Panc1 (cell line): Measurements from ENCODE around the gene SCAMP4. TPM values are rescaled to one million over a fixed set of nuclear protein-coding genes. Genes with fewer than 3 reads are reported as not detected.

ENCODE experiments used
- ATAC-seq: fragments of 200-7000 bp; cut with Tn5 transposase; 2 replicates; pipeline ENCODE4 v1.9.1; 2020; ENCODE audit warnings: mild to moderate bottlenecking, moderate library complexity
- BruUV-seq: library from RNA; stranded (reverse); fragments of 400-500 nt; replicated peaks from 2 replicates; lab custom pipeline; 2021; lab: Mats Ljungman, UMichigan
- CTCF ChIA-PET: fragments of 300-600 bp; sonication (Branson Sonifier 250); formaldehyde crosslinking; loops from one replicate; lab custom pipeline; 2022; ENCODE audit warnings: antibody characterized with exemption; lab: Charles Lee
- POLR2A ChIA-PET: fragments of 300-600 bp; sonication (Branson Sonifier 250); formaldehyde crosslinking; loops from one replicate; lab custom pipeline; 2022; ENCODE audit warnings: antibody characterized with exemption; lab: Charles Lee
- DNase-seq: peaks from one replicate; pipeline ENCODE4 v3.0.0-alpha.2; 2010; ENCODE audit warnings: low read depth, low spot score
- H3K27ac ChIP-seq: 2 replicates; pipeline ENCODE4 v1.5.1; 2011; ENCODE audit warnings: mild to moderate bottlenecking, low read length, inconsistent platforms
- H3K27me3 ChIP-seq: fragments of 200-500 bp; sonication (Bioruptor generic); 2 replicates; pipeline ENCODE4 v1.6.0; 2014; ENCODE audit warnings: low read length, inconsistent platforms; ENCODE audit not compliant: control insufficient read depth, insufficient read depth
- H3K36me3 ChIP-seq: fragments of 200-500 bp; sonication (Bioruptor generic); 2 replicates; pipeline ENCODE4 v1.5.1; 2014; ENCODE audit warnings: inconsistent platforms, mild to moderate bottlenecking, low read length, moderate library complexity; ENCODE audit not compliant: control insufficient read depth, insufficient read depth
- H3K4me1 ChIP-seq: 2 replicates; pipeline ENCODE4 v1.5.1; 2011; ENCODE audit warnings: inconsistent platforms, mild to moderate bottlenecking, low read length, moderate library complexity; ENCODE audit not compliant: control insufficient read depth, insufficient read depth
- H3K4me3 ChIP-seq, 2 experiments: 2 replicates each; pipeline ENCODE4 v1.5.1; 2011 to 2012; ENCODE audit warnings: low read depth in 2 of 2, low read length in 2 of 2, mild to moderate bottlenecking in 2 of 2, inconsistent platforms in 1 of 2, moderate library complexity in 1 of 2
- H3K9me3 ChIP-seq: fragments of 200-500 bp; sonication (Bioruptor generic); 2 replicates; pipeline ENCODE4 v1.5.1; 2014; ENCODE audit warnings: low read depth, mild to moderate bottlenecking, inconsistent platforms, low read length, moderate library complexity; ENCODE audit not compliant: control insufficient read depth, insufficient read depth
- CTCF ChIP-seq: fragments of 450-650 bp; IDR thresholded peaks from 2 replicates; pipeline ENCODE4 v1.5.1; 2017; ENCODE audit warnings: mild to moderate bottlenecking
- POLR2AphosphoS5 ChIP-seq: IDR thresholded peaks from 2 replicates; pipeline ENCODE4 v1.6.1; 2012; ENCODE audit warnings: mild to moderate bottlenecking, low read depth, low read length, moderate library complexity
- REST ChIP-seq, 2 experiments: IDR thresholded peaks; 2 replicates each; pipeline ENCODE4 v1.6.1; 2011 to 2012; ENCODE audit warnings: low read depth in 2 of 2, control low read depth in 1 of 2, low read length in 1 of 2, mild to moderate bottlenecking in 1 of 2, moderate library complexity in 1 of 2; ENCODE audit not compliant: insufficient read depth in 1 of 2
- SIN3A ChIP-seq: IDR thresholded peaks from 2 replicates; pipeline ENCODE4 v1.6.1; 2012; ENCODE audit warnings: low read depth, mild to moderate bottlenecking, low read length, moderate library complexity, borderline replicate concordance; ENCODE audit not compliant: insufficient read depth
- TCF7L2 ChIP-seq: IDR thresholded peaks from 2 replicates; pipeline ENCODE4 v1.6.1; 2011; ENCODE audit warnings: mild to moderate bottlenecking, low read depth, low read length, inconsistent platforms
- in situ Hi-C: cut with HindIII; loops from 2 replicates; pipeline ENCODE4 v1.10.0; 2016; ENCODE audit warnings: low sequenced_read_pairs, low pct_unique_long_range_greater_than_20kb
- intact Hi-C: fragments of 100-400 bp; cut with micrococcal nuclease; formaldehyde crosslinking; loops from one replicate; pipeline ENCODE4 v1.10.0; 2022; ENCODE audit not compliant: unreplicated experiment
- total RNA-seq: library from RNA; stranded (reverse); gene quantifications from one replicate; pipeline ENCODE4 v1.2.1, GENCODE V29; 2021; ENCODE audit not compliant: unreplicated experiment

Gene SCAMP4
- total RNA-seq, 1 experiment from 2014 or later, result 98.4 TPM

- in situ Hi-C loops, result no loop called here
- Histone ChIP-seq H3K27me3 (no peaks in the 10 kb centered on the region), H3K4me1 (peaks cover 12% of the 10 kb centered on the region), H3K36me3 (peaks cover 5% of the 10 kb centered on the region; the same call in 1 of the 2 replicates), H3K4me3 (peak within 1 kb of the TSS; percentile 76 to 80), H3K27ac (peak within 1 kb of the TSS; percentile 88), H3K9me3 (no peaks in the 10 kb centered on the region)
- intact Hi-C loops, result no loop called here
- CTCF ChIA-PET, result no interaction called here
- POLR2A ChIA-PET, result no interaction called here
- DNase-seq, result no peak
- TF ChIP-seq POLR2AphosphoS5 (no peak; the same call in 1 of the 2 replicates), CTCF (no peak), SIN3A (no peak), REST (IDR thresholded peaks at IDR 0.05; ENCODE audit: insufficient read depth in 1 of 2, low read depth in 2 of 2, low read length in 1 of 2) (no peak), TCF7L2 (no peak)
- BruUV-seq, result no TSS peak
- peak; percentile 7 for ATAC-seq
Measured at GRCh38 chr19:1863328-1863637, 41.9 kb upstream of the SCAMP4 start, which contains the start of gene KLF16. KLF16 (minus strand) TSS chr19:1863579; CDS start chr19:1863497, 82 bp downstream.

GRCh38 chr19:1863638-1864479, 41.3 kb upstream of the SCAMP4 start:
- no peak for TF ChIP-seq TCF7L2
- TF ChIP-seq POLR2AphosphoS5, result 0 out of 2 replicates have a peak, but pooled peaks have one; percentile 27
- Histone ChIP-seq H3K4me3 (peak overlapping the region; percentile 64 to 80), H3K9me3 (no peaks in the 10 kb centered on the region), H3K36me3 (peaks cover 5% of the 10 kb centered on the region; the same call in 1 of the 2 replicates), H3K27ac (peak overlapping the region; percentile 87), H3K4me1 (peaks cover 7% of the 10 kb centered on the region), H3K27me3 (no peaks in the 10 kb centered on the region)
- CTCF ChIA-PET, result interaction anchor here (1.0 kb wide), 1 partner anchor 153 kb away, joined by 9 read pairs; no protein-coding TSS in a partner anchor
- in situ Hi-C loops (no loop called here), intact Hi-C loops (no loop called here)
- peak; percentile 71 for ATAC-seq
- POLR2A ChIA-PET, result no interaction called here
- no TSS peak for BruUV-seq
- DNase-seq, result no peak
